GM21528 (cell line): ENCODE data around the gene PKN1.
"Not testable (repeated sequence)": the region's sequence is repeated elsewhere in the genome, so short reads cannot be mapped to it uniquely, and the experiment has no call there.

Source experiments
- ATAC-seq: cut with Tn5 transposase; IDR thresholded peaks from one replicate; pipeline ENCODE4 v1.9.1; 2021; ENCODE audit warnings: mild to moderate bottlenecking, moderate library complexity; ENCODE audit not compliant: unreplicated experiment, low FRiP score

PKN1 gene

DNA sequence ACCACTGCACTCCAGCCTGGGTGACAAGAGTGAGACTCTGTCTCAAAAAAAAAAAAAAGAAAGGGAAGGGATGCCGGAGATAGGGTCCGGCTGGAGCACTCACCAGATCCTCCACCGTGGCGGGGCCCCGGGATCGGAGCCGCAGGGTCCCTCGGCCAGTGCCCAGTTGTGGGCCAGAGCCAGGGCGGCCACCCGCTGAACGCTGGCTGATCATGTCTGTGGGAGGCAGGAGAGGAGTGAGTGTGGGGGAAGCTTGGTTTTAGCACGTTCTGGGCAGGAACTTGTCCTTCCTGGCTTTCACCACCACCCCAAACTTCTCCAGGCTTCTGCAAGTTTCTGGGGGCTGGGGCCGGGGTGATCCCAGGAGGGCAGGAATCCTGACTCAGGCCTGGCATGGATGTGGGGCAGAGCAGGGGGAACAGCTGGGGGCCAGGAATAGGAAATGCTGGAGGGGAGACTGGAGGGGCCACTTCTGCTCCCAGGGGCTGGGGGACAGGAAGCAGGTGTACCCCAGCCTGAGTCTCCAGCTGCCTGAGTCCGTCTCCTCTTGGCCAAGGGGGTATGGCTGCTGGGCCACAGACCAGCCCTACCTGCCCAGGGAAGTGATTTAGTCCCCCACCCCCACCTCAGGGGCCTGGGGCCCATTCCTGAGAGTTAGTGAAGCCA, 46.3 kb downstream of the PKN1 start:
- ATAC-seq = no peak

DNA sequence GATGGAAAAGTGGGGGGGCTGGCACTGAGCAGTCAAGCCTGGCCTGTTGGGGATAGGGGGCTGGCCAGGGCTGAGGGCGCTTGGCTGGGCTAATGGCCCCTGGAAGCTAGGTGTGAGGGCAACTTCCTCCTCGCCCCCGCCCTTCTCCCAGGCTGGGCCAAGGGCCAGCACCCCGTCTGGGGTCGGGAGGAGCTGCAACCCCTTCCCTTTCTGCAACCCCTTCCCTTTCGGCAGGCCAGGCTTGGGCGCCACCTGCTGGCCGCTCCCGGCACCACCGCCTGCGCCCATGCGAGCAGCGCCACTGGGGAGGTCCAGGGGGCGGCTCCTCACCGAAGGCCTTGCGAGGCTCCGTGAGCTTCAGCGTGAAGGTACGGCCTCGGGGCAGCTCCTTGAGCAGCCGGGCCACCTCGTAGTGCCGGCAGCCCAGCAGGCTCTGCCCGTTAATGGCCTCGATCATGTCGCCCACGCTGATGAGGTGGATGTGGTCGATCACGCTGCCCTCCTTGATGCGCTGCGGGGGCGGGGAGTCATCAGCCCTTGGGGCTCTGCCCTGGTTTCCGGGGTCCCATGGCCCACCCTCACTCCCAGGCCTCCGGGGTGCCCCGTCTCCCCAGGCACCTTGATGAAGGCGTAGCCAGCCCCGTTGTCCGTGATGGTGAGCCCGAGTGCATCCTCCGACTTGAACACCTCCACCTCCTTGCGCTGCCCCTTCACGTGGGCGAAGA, 47.0 kb downstream of the PKN1 start:
- ATAC-seq = no peak

DNA sequence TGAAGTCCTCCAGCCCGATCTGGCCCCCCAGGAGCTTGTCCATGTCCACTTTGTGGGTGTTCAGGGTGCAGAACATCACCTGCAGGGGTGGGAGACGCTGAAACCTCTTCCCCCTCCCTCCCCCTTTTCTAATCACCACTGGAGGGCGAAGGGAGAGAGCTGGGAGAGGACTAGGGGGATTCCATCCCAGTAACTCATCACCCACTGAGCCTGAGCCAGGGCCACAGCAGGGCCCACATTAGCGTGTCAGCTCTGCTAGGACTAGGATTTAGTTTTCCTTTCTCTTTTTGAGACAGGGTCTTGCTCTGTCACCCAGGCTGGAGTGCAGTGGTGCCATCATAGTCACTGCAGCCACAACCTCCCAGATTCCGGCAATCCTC, 47.6 kb downstream of the PKN1 start:
- ATAC-seq = no peak

DNA sequence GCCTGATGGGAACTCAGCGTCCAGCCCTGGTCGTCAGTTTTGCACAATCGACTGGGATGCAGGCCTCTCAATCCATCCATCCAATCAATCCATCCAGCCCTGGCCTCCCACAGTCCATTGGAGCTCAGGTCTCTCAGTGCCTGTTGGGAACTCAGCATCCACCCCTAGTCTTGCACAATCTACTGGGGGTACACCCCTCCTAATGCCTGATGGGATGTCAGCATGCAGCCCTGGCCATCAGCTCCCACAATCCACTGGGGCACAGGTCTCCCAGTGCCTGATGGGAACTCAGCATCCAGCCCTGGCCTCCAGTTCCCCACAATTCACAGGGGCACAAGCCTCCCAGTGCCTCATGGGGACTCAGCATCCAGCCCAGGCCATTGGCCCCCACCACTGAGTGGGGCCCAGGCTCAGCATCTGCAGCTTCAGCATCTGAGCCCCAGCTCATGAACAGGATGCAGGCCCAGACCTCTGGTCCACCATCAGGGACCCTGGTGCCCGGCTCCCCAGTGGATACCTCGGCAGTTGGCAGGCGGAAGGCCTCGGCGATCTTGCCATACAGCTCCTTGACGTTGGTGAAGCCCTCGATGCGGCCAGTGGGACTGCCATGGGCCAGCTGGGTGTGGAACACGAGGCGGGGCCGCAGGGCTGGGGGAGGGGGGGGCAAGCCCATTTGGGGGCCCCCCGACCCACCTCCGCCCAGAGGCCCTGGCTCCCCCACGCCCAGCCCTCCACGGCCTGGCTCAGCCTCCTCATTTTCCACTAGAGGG, 49.3 kb downstream of the PKN1 start:
- ATAC-seq = no peak

DNA sequence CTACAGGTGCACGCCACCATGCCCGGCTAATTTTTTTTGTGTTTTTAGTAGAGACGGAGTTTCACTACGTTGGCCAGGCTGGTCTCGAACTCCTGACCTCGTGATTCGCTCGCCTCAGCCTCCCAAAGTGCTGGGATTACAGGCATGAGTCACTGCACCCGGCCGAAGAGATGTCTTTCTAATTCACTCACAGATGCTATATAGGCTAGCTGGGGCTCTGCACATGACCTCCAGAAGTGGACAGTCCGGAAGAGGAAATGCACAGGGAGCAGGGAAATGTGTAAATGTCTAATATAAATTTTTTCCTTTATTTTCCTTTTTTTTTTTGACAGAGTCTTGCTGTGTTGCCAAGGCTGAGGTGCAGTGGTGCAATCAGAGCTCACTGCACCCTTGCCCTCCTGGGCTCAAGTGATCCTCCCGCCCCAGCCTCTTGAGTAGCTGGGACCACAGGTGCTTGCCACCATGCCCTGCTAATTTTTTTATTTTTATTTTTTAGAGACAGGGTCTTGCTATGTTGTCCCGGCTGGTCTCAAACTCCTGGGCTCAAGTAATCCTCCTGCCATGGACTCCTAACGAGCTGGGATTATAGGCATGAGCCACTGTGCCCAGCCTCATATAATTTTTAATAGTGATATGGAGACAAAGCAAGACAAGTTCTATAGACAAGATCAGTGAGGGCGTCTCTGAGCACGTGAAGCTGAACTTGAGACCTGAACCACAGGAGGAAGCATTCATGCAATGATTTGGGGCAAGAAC, 54.4 kb downstream of the PKN1 start:
- ATAC-seq = no peak

DNA sequence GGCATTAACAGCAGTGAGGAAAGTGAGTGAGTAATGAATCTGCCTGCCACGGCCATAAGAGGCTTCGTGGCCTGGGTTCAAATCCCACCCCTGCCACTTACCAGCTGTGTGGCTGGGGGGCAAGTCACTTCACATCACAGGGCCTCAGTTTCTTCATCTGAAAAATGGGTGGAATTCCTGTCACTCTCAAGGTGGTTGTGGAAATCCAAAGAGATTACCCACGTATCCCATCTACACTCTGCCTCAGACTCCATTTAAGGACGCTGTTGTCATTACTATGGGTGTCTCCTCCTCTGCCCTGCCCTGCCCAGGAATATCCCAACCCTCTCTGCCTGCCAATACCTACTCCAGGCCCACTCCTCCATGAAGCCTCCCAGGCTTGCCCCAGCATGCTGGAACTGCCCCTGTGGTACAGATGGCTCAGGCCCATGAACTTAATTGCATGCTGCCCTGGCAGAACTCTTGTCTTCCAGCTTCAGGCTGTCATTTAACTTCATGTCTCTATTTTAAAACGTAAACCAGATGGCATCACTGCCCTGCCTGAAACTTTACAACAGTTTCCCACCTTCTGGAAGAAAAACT, 59.7 kb downstream of the PKN1 start:
- ATAC-seq = no peak

DNA sequence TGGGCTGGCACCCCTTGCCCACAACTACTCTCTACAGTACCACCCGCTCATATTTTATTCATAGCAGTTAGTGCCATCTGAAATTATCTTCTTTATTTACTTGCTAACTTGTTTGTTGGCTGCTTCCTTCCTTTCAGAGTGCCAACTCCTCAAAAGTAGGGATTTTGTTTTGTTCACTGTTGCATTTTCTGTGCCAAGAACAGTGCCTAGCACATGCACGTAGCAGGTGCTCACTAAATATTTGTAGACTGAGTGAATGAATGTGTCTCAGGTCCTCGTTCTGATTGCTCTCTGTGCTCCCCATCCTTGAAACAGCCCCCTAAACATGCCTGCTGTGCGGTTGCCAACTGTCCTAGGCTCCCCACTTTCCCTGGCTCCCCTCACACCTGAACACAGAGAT, 61.3 kb downstream of the PKN1 start:
- ATAC-seq = no peak

DNA sequence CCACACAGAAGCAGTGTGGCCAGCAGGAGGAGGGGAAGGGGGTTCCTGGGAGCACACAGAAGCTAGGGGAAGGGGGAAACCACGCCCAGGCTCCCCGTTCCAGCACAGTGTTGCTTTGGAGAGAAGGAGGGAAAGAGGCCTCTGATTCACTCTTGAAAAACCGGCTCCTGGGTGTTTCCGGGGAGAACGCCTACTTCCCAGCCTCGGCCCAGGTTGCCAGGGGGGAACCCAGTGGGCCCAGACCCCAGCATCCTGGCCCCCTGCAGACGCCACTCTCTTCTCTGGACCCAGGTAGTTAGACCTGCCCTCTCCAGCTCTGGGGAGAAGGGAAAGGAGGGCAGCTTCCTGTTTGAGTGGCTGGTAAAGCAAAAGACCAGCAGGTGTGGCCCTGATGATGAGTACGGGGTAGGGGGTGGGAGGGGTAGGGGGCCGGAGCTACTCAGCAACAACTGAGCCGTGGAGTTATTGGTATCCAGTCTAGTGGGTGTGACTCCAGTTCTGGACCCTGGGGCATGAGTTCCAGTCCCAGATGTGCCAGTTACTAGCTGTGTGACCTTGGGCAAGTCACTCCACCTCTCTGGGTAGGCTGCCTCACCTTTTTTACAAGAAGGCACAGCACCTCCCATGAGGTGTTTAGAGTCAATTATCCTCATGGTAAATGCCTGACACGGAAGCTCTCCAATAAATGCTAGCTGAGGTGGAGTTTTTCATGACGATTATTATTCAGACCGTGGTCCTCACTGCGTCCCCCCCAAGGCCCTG, 62.0 kb downstream of the PKN1 start:
- ATAC-seq = no peak

DNA sequence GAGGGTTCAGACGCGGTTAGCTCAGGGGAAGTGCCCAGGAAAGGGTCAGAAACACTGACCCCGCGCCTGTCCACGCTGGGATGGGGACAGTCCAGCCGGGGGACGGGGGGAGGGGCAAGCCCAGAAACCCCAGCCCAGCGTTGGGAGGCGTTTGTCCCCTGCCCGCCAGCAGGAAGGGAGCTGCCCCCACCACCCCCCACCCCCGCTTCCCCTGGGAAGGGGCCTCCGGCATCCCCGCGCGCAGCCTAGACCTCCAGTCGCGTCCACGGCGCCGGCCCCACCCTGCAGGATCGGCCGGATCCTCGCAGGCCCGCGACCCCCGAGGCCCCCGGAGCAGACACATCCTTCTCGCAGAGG, 62.5 kb downstream of the PKN1 start:
- ATAC-seq = peak; percentile 18

DNA sequence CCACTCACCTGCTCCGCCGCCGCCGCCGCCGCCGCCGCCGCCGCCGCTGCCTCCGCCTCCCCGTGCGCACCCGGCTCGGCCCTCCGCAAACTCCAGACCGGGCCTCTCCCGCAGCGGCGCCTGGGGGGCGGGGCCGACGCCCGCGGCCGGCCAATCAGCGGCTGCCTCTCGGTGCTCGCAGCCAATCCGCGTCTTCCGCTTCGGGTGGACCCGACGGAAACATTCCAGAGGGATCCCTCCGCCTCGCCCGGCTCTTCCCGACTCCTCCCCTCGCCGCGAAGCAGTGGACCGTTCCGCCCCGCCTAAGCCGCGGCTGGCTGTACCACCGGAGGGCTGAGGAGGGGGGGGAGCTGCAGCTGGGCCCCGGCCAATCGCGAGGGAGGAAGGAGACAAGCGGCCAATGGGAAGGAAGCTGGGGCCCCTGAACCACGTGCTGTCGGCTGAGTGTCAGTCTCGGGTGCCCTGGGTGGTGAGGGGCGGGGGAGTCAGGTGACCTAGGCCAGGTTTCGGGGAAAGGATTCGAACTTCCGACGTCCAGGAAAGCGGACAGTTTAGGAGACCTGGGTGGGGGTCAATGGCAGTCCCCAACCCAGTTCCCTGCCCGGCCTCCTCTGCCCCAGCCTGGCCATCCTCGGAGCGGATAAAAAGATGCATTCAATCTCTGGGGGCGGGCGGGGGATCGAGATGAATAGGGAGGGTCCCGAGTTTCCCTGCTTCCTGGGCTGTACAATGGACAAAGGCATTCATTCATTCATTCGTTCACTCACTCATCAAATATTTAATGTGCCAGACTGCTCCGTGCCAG, 63.1 kb downstream of the PKN1 start, which contains the start of gene GIPC1:
Gene GIPC1, minus strand, starts transcription at position 99 of the 805 bp plus-strand sequence. CDS start 13,151 bp downstream, outside the sequence.
- peak; percentile 66 for ATAC-seq

DNA sequence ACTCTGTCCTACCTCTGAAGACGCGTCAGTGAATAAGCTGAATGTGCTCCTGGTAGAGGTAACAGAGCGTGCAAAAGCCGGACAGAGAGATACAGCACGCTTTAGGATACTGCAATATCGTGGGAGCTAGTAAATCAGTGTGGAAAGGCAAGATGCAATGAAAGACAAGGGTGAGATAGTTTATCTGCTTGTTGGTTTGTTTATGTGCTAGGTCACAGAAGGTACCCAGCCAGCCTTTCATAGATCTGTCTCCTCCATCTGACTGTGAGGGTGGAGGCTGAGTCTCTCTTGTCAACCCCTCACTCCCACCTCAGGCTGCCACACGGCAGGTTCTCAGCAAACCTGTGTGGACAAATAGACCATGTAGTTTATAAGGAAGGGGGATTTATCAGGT, 63.7 kb downstream of the PKN1 start:
- ATAC-seq = no peak

DNA sequence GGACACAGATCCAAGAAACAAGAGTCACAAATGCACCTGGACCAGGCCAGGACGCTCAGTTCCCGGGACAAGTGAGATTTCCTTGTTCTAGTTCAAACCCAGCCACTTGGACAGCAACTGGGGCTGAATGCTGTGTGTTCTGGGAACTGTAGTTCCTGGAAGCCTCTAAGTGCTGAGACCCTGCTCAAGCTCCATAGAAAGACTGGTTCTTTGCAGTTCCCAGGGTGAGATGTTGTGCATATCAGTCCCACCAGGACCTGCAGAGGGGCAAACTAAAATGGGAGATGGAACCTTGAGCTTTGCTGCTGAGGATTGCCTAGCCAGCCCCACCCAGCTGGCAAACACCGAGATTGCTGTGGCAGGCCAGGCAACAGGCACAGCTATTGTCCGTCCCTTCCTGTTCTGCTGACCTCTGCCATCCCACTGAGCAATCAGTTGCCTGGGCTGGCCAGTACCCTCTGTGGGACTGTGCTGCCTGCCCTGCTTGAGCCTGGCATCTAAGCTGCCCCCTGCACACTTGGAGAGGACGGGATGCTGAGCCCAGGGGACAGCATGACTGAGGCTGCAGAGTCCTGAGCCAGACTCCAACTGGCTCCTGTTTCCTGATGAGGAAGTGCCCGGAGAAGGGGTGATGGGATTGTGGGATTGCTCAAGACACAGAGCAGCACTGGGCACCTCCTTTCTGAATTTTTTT, 64.3 kb downstream of the PKN1 start:
- ATAC-seq = no peak

DNA sequence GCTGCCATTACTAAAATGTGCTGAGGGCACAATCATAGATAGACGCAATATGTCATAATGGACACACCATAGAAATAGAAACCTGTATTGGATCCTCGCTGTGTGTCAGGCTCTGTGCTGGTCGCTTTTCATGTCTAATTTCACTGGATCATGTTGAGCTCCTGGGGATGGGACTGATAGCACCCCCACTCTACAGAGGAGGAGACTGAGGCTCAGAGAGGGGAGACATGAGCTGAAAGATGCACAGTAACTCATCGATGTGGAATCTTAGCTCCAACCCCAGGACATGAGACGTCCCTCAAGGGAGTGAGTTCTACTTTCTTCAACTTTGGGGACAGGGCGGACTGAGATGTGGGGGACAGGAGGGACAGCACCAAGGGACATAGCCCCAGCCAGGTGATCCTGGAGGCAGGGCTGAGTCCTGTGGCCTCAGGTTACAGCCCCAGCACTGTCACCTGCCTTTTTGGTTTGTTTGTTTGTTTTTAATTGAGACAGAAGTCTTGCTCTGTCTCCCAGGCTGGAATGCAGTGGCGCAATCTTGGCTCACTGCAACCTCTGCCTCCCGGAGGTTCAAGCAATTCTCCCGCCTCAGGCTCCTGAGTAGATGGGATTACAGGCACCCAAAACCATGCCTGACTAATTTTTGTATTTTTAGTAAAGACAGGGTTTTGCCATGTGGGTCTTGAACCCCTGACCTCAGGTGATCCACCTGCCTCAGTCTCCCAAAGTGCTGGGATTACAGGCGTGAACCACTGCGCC, 69.4 kb downstream of the PKN1 start:
- no peak for ATAC-seq

DNA sequence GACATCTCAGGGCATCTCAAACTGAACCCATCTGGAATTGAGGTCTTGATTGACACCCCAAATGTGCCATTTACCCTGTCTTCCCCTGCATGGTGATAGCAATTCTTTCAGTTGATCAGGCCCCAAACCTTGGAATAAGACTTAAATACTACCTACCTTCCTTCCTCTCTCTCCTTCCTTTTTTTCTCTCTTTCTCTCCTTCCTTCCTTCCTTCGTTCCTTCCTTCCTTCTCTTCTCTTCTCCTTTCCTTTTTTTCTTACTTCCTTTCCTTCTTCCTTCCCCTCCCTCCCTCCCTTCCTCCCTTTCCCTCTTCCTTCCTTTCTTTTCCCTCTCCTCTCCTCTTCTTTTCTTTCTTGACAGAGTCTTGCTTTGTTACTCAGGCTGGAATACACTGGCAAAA, 70.2 kb downstream of the PKN1 start:
- ATAC-seq = no peak

DNA sequence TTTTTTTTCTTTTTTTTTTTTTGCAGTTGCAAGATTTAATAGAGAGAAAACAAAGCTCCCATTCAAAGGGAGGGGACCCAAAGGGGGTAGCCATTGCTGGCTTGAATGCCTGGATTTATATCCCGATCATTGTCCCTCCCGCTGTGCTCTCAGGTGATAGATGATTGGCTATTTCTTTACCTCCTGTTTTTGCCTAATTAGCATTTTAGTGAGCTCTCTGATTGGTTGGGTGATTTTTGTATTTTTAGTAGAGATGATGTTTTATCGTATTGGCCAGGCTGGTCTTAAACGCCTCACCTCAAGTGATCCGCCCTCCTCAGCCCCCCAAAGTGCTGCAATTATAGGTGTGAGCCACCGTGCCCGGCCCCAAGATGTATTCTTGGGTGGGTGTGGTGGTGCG, 71.5 kb downstream of the PKN1 start:
- not testable (repeated sequence) for ATAC-seq

DNA sequence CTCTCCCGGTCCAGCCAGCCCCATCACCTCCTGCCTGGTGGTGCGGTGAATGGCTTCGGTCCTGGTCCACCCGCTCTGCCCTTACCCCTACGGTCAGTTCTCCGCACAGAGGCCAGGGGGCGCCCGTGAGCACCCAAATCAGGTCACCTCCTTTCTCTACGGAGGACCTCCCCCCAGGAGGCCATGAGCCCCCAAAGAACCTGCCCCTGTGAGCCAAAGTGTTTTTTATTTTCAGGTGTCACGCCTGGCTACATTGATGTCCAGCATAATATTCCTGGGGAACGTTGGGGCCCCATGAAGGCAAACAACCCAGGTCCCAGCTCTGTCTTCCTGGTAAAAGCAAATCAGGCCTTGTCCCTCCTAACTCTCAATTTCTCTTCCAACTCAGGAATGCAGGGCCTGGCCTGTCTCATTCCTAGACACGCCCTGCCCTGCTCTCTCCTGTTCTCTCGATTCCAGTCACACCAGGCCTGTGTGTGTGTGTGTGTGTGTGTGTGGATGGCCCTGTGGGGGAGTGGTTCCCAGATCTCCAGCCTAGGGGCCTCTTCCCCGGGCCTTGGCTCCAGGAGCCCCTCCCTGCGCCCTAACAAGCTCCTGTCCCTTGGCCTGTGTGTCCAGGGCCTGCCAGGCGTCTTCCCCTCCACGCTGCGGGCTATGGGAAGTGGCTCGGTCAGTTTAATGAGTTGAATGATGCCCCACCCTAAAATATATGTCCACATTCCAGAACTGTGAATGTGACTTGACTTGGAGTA, 72.6 kb downstream of the PKN1 start:
- no peak for ATAC-seq
